ENCODE measurements around the gene HCLS1.

DNA sequence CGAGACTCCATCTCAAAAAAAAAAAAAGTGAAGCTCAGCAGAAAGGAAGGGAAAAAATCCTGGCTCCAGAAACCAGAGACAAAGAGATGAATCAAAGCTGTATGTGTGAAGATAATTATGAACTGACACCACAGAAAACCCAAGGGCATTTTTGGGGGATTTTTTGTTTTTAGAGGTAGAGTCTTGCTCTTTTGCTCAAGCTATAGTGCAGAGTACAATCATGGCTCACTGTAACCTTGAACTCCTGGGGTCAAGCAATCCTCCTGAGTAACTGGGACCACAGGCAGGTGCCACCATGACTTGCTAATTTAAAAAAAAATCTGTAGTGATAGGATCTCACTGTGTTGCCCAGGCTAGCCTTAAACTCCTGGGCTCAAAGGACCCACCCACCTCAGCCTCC, 22.8 kb downstream of the HCLS1 start:
- TF ChIP-seq, protein P1, sequence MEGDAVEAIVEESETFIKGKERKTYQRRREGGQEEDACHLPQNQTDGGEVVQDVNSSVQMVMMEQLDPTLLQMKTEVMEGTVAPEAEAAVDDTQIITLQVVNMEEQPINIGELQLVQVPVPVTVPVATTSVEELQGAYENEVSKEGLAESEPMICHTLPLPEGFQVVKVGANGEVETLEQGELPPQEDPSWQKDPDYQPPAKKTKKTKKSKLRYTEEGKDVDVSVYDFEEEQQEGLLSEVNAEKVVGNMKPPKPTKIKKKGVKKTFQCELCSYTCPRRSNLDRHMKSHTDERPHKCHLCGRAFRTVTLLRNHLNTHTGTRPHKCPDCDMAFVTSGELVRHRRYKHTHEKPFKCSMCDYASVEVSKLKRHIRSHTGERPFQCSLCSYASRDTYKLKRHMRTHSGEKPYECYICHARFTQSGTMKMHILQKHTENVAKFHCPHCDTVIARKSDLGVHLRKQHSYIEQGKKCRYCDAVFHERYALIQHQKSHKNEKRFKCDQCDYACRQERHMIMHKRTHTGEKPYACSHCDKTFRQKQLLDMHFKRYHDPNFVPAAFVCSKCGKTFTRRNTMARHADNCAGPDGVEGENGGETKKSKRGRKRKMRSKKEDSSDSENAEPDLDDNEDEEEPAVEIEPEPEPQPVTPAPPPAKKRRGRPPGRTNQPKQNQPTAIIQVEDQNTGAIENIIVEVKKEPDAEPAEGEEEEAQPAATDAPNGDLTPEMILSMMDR (conservative IDR thresholded peaks at IDR 0.05; ENCODE audit: low read length) = no peak
- TF ChIP-seq EZH2phosphoT487 (IDR thresholded peaks at IDR 0.05; ENCODE audit: borderline replicate concordance, low read depth, low read length) = no peak
